PFSK-1 (cell line): ENCODE data around the gene SLC28A1.

Source experiments
- FOXP2 ChIP-seq: optimal IDR thresholded peaks from 2 replicates; pipeline ENCODE3; 2011; ENCODE audit warnings: borderline replicate concordance, control low read depth, inconsistent platforms; ENCODE audit not compliant: insufficient read depth; ENCODE audit errors: extremely low read length, extremely low read depth
- POLR2AphosphoS5 ChIP-seq: IDR thresholded peaks from 2 replicates; pipeline ENCODE4 v1.6.1; 2012; ENCODE audit warnings: low read depth, mild to moderate bottlenecking, control low read depth, low read length, moderate library complexity
- SIN3A ChIP-seq: IDR thresholded peaks from 2 replicates; pipeline ENCODE4 v1.6.1; 2012; ENCODE audit warnings: mild to moderate bottlenecking, low read length, moderate library complexity, borderline replicate concordance; ENCODE audit not compliant: insufficient read depth
- TAF1 ChIP-seq: IDR thresholded peaks from 2 replicates; pipeline ENCODE4 v1.6.1; 2012; ENCODE audit warnings: low read length, control low read depth, borderline replicate concordance; ENCODE audit not compliant: insufficient read depth
- TF ChIP-seq, protein P1 (sequence below), 2 experiments: IDR thresholded peaks; 2 replicates each; pipeline versions ENCODE4 v1.6.1 to v1.8.0; 2011 to 2012; ENCODE audit warnings: low read depth in 2 of 2, low read length in 2 of 2, control low read depth in 1 of 2, inconsistent platforms in 1 of 2, mild to moderate bottlenecking in 1 of 2, moderate library complexity in 1 of 2; ENCODE audit not compliant: insufficient read depth in 1 of 2

DNA sequence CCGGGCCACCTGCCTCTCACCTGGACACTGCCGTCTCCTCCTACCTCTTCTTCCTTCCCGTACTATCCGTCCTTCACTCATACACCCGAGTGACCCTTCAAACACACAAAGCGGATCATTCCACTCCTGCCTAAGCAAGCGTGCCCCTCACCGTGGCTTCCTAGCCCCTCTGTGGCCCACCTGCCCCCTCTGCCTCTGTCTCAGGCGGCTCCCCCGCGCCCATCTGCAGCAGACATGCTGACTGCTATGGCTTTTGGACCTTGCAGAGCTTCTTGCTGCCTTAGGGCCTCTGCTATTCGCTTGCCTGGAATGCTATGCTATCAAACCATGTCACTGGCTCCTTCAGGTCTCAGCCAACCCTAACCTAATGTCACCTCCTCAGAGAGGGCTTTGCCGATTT, 38.1 kb downstream of the SLC28A1 start:
- no peak for TF ChIP-seq POLR2AphosphoS5
- TF ChIP-seq TAF1, result no peak
- TF ChIP-seq SIN3A, result no peak
- TF ChIP-seq, protein P1, sequence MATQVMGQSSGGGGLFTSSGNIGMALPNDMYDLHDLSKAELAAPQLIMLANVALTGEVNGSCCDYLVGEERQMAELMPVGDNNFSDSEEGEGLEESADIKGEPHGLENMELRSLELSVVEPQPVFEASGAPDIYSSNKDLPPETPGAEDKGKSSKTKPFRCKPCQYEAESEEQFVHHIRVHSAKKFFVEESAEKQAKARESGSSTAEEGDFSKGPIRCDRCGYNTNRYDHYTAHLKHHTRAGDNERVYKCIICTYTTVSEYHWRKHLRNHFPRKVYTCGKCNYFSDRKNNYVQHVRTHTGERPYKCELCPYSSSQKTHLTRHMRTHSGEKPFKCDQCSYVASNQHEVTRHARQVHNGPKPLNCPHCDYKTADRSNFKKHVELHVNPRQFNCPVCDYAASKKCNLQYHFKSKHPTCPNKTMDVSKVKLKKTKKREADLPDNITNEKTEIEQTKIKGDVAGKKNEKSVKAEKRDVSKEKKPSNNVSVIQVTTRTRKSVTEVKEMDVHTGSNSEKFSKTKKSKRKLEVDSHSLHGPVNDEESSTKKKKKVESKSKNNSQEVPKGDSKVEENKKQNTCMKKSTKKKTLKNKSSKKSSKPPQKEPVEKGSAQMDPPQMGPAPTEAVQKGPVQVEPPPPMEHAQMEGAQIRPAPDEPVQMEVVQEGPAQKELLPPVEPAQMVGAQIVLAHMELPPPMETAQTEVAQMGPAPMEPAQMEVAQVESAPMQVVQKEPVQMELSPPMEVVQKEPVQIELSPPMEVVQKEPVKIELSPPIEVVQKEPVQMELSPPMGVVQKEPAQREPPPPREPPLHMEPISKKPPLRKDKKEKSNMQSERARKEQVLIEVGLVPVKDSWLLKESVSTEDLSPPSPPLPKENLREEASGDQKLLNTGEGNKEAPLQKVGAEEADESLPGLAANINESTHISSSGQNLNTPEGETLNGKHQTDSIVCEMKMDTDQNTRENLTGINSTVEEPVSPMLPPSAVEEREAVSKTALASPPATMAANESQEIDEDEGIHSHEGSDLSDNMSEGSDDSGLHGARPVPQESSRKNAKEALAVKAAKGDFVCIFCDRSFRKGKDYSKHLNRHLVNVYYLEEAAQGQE (IDR thresholded peaks at IDR 0.05; ENCODE audit: insufficient read depth in 1 of 2, low read depth in 2 of 2, low read length in 2 of 2), result no peak
- TF ChIP-seq FOXP2, result no peak
